Measurements from ENCODE around the gene GAS1.

The GAS1 gene

GRCh38 chr9:86902991-86903733 is 44.1 kb downstream of the GAS1 start:
- Histone ChIP-seq H3K27ac (ENCODE audit: insufficient read depth, low read length, poor library complexity, severe bottlenecking) (no peak overlapping the region), H3K9me3 (ENCODE audit: control insufficient read depth, low read length) (no peaks in the 10 kb centered on the region), H3K36me3 (ENCODE audit: control insufficient read depth, insufficient read depth, low read length) (no peaks in the 10 kb centered on the region), H3K4me3 (ENCODE audit: insufficient read depth, low read depth, low read length, poor library complexity, severe bottlenecking) (no peak overlapping the region), H3K27me3 (replicated peaks; ENCODE audit: control insufficient read depth, insufficient read depth, low read length, poor library complexity, severe bottlenecking) (peaks cover 14% of the 10 kb centered on the region), H3K4me1 (ENCODE audit: control insufficient read depth, insufficient read depth, low read length, poor library complexity, severe bottlenecking) (no peaks in the 10 kb centered on the region)
- no peak for DNase-seq

DNA sequence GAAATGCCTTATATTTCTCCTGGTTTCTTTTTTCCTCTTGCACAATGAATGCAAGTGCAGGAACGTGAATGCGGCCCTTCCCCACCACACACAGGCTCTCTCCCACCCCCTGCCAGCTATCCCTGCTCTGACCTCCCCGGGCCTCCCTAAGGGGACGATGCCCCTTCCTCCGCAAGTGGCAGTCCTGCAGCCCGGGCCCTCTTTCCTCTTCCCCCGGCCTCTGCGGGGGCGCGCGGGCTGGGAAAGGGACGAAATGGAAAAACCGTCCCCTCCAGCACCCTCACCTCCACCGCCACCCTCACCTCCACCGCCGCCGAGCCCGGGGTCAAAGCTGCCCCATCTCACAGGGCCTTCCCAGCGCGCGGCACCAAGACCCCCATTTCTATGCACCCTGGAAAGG is 44.7 kb downstream of the GAS1 start:
- no peak overlapping the region for H3K4me3 ChIP-seq (ENCODE audit: insufficient read depth, low read depth, low read length, poor library complexity, severe bottlenecking)
- no peaks in the 10 kb centered on the region for H3K4me1 ChIP-seq (ENCODE audit: control insufficient read depth, insufficient read depth, low read length, poor library complexity, severe bottlenecking)
- H3K27me3 ChIP-seq (replicated peaks; ENCODE audit: control insufficient read depth, insufficient read depth, low read length, poor library complexity, severe bottlenecking), result peaks cover 14% of the 10 kb centered on the region
- no peaks in the 10 kb centered on the region for H3K9me3 ChIP-seq (ENCODE audit: control insufficient read depth, low read length)
- H3K36me3 ChIP-seq (ENCODE audit: control insufficient read depth, insufficient read depth, low read length), result no peaks in the 10 kb centered on the region
- no peak for DNase-seq
- no peak overlapping the region for H3K27ac ChIP-seq (ENCODE audit: insufficient read depth, low read length, poor library complexity, severe bottlenecking)

- no peak for DNase-seq
- Histone ChIP-seq H3K4me3 (ENCODE audit: insufficient read depth, low read depth, low read length, poor library complexity, severe bottlenecking) (no peak overlapping the region), H3K27me3 (replicated peaks; ENCODE audit: control insufficient read depth, insufficient read depth, low read length, poor library complexity, severe bottlenecking) (peaks cover 14% of the 10 kb centered on the region), H3K36me3 (ENCODE audit: control insufficient read depth, insufficient read depth, low read length) (no peaks in the 10 kb centered on the region), H3K27ac (ENCODE audit: insufficient read depth, low read length, poor library complexity, severe bottlenecking) (no peak overlapping the region), H3K9me3 (ENCODE audit: control insufficient read depth, low read length) (no peaks in the 10 kb centered on the region), H3K4me1 (ENCODE audit: control insufficient read depth, insufficient read depth, low read length, poor library complexity, severe bottlenecking) (no peaks in the 10 kb centered on the region)
These were observed 45.1 kb downstream of the GAS1 start for GRCh38 chr9:86902176-86902575.

GRCh38 chr9:86901511-86901910 is 45.8 kb downstream of the GAS1 start:
- no peaks in the 10 kb centered on the region for H3K36me3 ChIP-seq (ENCODE audit: control insufficient read depth, insufficient read depth, low read length)
- DNase-seq, result no peak
- no peak overlapping the region for H3K4me3 ChIP-seq (ENCODE audit: insufficient read depth, low read depth, low read length, poor library complexity, severe bottlenecking)
- H3K27ac ChIP-seq (ENCODE audit: insufficient read depth, low read length, poor library complexity, severe bottlenecking), result no peak overlapping the region
- no peaks in the 10 kb centered on the region for H3K9me3 ChIP-seq (ENCODE audit: control insufficient read depth, low read length)
- H3K27me3 ChIP-seq (replicated peaks; ENCODE audit: control insufficient read depth, insufficient read depth, low read length, poor library complexity, severe bottlenecking), result peaks cover 14% of the 10 kb centered on the region
- H3K4me1 ChIP-seq (ENCODE audit: control insufficient read depth, insufficient read depth, low read length, poor library complexity, severe bottlenecking), result no peaks in the 10 kb centered on the region

Data from effector memory CD4-positive, alpha-beta T cell (primary cell).